ENCODE results near the gene ACOT8. TPM values are rescaled to one million over a fixed set of nuclear protein-coding genes. Genes with fewer than 3 reads are reported as not detected.

ACOT8 gene
- total and polyA plus RNA-seq, 2 of the 8 experiments (the other 6 are each of a cell fraction or from before 2014, with no cell fraction given): 37.6 to 88.8 TPM

DNA sequence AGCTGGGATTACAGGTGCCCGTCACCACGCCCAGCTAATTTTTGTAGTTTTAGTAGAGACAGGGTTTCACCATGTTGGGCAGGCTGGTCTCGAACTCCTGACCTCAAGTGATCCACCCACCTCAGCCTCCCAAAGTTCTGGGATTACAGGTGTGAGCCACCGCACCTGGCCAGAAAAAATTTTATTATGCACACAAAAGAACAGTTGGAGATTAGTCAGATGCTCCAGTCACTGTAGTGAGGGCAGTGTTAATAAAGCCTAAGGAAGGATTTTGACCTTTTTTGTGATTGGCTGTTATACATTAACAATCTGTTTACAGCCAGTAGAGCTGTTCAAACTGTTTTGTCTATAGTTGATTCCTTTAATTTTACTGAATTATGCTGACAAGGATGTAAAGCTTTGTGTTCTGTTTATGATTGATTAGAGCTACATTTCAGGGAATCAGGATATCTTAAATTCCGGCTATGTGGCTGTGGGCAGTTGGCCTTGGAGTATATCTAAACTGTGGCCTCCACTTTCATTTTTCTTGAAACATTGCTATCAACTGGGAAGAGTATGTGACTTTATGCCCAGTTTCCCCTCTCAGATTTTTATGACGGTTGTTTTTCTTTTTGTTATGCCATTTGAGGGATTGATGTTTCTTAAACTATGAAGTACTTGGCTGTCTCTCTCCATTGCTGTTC, 10.1 kb upstream of the ACOT8 start (continued):
- TF ChIP-seq RFX5 (IDR thresholded peaks at IDR 0.05; ENCODE audit: borderline replicate concordance, low read depth, low read length) (no peak), GTF2F1 (IDR thresholded peaks at IDR 0.05; ENCODE audit: borderline replicate concordance, low read depth, low read length) (no peak), TAF7 (optimal IDR thresholded peaks at IDR 0.05; ENCODE audit: borderline replicate concordance, low read depth, low read length) (no peak), RNF2 (IDR thresholded peaks at IDR 0.05; ENCODE audit: borderline replicate concordance, low read depth, low read length, missing control alignments, poor library complexity, severe bottlenecking) (no peak)

Data from H1 (cell line).